K562 (cell line): ENCODE results near the gene MBLAC2. TPM values are rescaled to one million over a fixed set of nuclear protein-coding genes. Genes with fewer than 3 reads are reported as not detected.

Source experiments
- ATAC-seq: fragments of 200-7000 bp; cut with Tn5 transposase; 3 replicates; pipeline ENCODE4 v1.9.1; 2020; ENCODE audit warnings: moderate library complexity
- BruUV-seq: library from RNA; stranded (reverse); fragments of 400-500 nt; replicated peaks from 2 replicates; lab custom pipeline; 2021; lab: Mats Ljungman, UMichigan
- CTCF ChIA-PET: fragments of 300-600 bp; formaldehyde crosslinking; extraction: SDS; loops from one replicate; lab custom pipeline; 2021; ENCODE audit warnings: low intra/inter-chr PET ratio; lab: Yijun Ruan, JAX
- POLR2A ChIA-PET: fragments of 300-600, 350-650 bp; sonication (Branson Sonifier 250); formaldehyde crosslinking; extraction: SDS; loops from one replicate; lab custom pipeline; 2021; ENCODE audit warnings: antibody characterized with exemption, inconsistent platforms; lab: Yijun Ruan, JAX
- DNase-seq, 4 experiments: peaks; one replicate each; pipeline versions ENCODE4 v3.0.0 to v3.0.0-alpha.2; 2011 to 2018; ENCODE audit warnings: low spot score in 3 of 4, mixed read lengths in 3 of 4; ENCODE audit errors: extremely low read depth in 1 of 4
- FAIRE-seq: peaks from 2 replicates; lab custom pipeline; 2011; peaks lifted over from hg19 to GRCh38; lab: Jason Lieb, UNC
- H2AFZ ChIP-seq: 2 replicates; pipeline ENCODE4 v1.6.0; 2011; ENCODE audit warnings: low read depth, low read length, control low read depth, inconsistent platforms
- H3K27ac ChIP-seq: fragments of 200-600 bp; 3 replicates; pipeline ENCODE4 v1.8.0; 2011; ENCODE audit warnings: low read depth, mild to moderate bottlenecking, control low read depth, inconsistent platforms, low read length, moderate library complexity, mixed read lengths; ENCODE audit errors: extremely low read depth
- H3K27me3 ChIP-seq, 2 experiments: fragments of 300-600 bp in 1 of 2; 2 replicates in 1 of 2; 3 replicates in 1 of 2; pipeline versions ENCODE4 v1.6.0 to v1.8.0; 2011; ENCODE audit warnings: inconsistent platforms in 2 of 2, low read length in 2 of 2, mild to moderate bottlenecking in 1 of 2, mixed read lengths in 1 of 2, moderate library complexity in 1 of 2; ENCODE audit not compliant: control insufficient read depth in 2 of 2, insufficient read depth in 2 of 2
- H3K36me3 ChIP-seq: fragments of 300-600 bp; 3 replicates; pipeline ENCODE4 v1.8.0; 2011; ENCODE audit warnings: mild to moderate bottlenecking, low read length, inconsistent platforms; ENCODE audit not compliant: control insufficient read depth, insufficient read depth
- H3K4me1 ChIP-seq, 2 experiments: fragments of 200-600 bp in 1 of 2; replicated peaks in 1 of 2; 2 replicates in 1 of 2; 3 replicates in 1 of 2; pipeline versions ENCODE4 v1.5.1 to v1.8.0; 2011; ENCODE audit warnings: inconsistent platforms in 2 of 2, low read length in 2 of 2, mild to moderate bottlenecking in 1 of 2, mixed read lengths in 1 of 2, moderate library complexity in 1 of 2; ENCODE audit not compliant: control insufficient read depth in 2 of 2, insufficient read depth in 2 of 2
- H3K4me2 ChIP-seq: 2 replicates; pipeline ENCODE4 v1.6.1; 2011; ENCODE audit warnings: low read length, control low read depth, inconsistent platforms, mixed read lengths; ENCODE audit not compliant: insufficient read depth
- H3K4me3 ChIP-seq: fragments of 200-600 bp; sonication (generic), shearing (Covaris generic); 2 replicates; pipeline ENCODE4 v1.5.1; 2016; ENCODE audit warnings: control low read depth, inconsistent platforms
- H3K79me2 ChIP-seq: fragments of 200-600 bp; 3 replicates; pipeline ENCODE4 v1.8.0; 2011; ENCODE audit warnings: low read length, inconsistent platforms; ENCODE audit not compliant: control insufficient read depth, insufficient read depth
- H3K9ac ChIP-seq, 2 experiments: 2 replicates each; pipeline versions ENCODE4 v1.6.0 to v1.6.1; 2011; ENCODE audit warnings: low read depth in 2 of 2, low read length in 2 of 2, control low read depth in 1 of 2, inconsistent platforms in 1 of 2, mild to moderate bottlenecking in 1 of 2, mixed read lengths in 1 of 2; ENCODE audit not compliant: insufficient read depth in 1 of 2
- H3K9me1 ChIP-seq: one replicate; pipeline ENCODE4 v1.6.0; 2011; ENCODE audit warnings: inconsistent platforms, mild to moderate bottlenecking, low read length, moderate library complexity; ENCODE audit not compliant: control insufficient read depth, insufficient read depth
- H3K9me3 ChIP-seq: replicated peaks from 2 replicates; pipeline ENCODE4 v1.5.1; 2011; ENCODE audit warnings: low read depth, low read length, inconsistent platforms; ENCODE audit not compliant: control insufficient read depth, insufficient read depth
- H4K20me1 ChIP-seq: replicated peaks from 2 replicates; pipeline ENCODE4 v1.6.1; 2011; ENCODE audit warnings: low read length, inconsistent platforms, mixed read lengths; ENCODE audit not compliant: control insufficient read depth, insufficient read depth
- ELF2 ChIP-seq: fragments of 250-450 bp; sonication (Bioruptor Pico); IDR thresholded peaks from 2 replicates; pipeline ENCODE4 v1.5.0; 2021; ENCODE audit warnings: mild to moderate bottlenecking
- HDGF ChIP-seq: fragments of 450-650 bp; IDR thresholded peaks from 2 replicates; pipeline ENCODE4 v1.6.1; 2016
- IRF2 ChIP-seq: sonication (generic); formaldehyde crosslinking; IDR thresholded peaks from 2 replicates; pipeline ENCODE4 v1.8.1; 2022; ENCODE audit warnings: mild to moderate bottlenecking, missing genetic modification reagents
- POLR2AphosphoS5 ChIP-seq: IDR thresholded peaks from 2 replicates; pipeline ENCODE4 v1.6.1; 2011; ENCODE audit warnings: mild to moderate bottlenecking, low read depth, low read length, moderate library complexity; ENCODE audit not compliant: control insufficient read depth, insufficient read depth
- SIN3A ChIP-seq, 2 experiments: fragments of 150-350 bp in 1 of 2; IDR thresholded peaks; 2 replicates each; pipeline ENCODE4 v1.6.1; 2011 to 2016; ENCODE audit warnings: borderline replicate concordance in 2 of 2, low read depth in 2 of 2, low read length in 2 of 2, mild to moderate bottlenecking in 2 of 2, moderate library complexity in 2 of 2; ENCODE audit not compliant: control insufficient read depth in 1 of 2
- WGBS: fragments of 100-300 bp; shearing (Covaris generic); methylation state at CpG from one replicate; pipeline ENCODE4 v1.1.6; 2016; ENCODE audit warnings: low coverage, mixed read lengths; ENCODE audit not compliant: insufficient coverage; ENCODE audit errors: missing lambda C conversion rate; 5-methylcytosine and 5-hydroxymethylcytosine counted together
- in situ Hi-C: fragments of 300-500 bp; cut with MboI; formaldehyde crosslinking; loops from 4 replicates; pipeline ENCODE4 v1.15.0; 2018; ENCODE audit warnings: inconsistent platforms, mixed read lengths
- intact Hi-C: fragments of 100-400 bp; cut with micrococcal nuclease; formaldehyde crosslinking; loops from 2 replicates; pipeline ENCODE4 v1.14.2; 2022
- polyA plus RNA-seq, 8 experiments: library from polyadenylated mRNA; depleted of rRNA in 4 of 8; stranded (reverse) in 5 of 8; unstranded in 3 of 8; fragments of >200 nt; fragmentation: Nextera tagmentation in 2 of 8; fragmentation: Illumina TruSeq in 1 of 8; extraction: Ambion mirVana in 2 of 8; extraction: Trizol in 1 of 8; gene quantifications; 2 replicates each; pipeline versions ENCODE4 v1.2.1 to v1.2.3, GENCODE V29; 2011 to 2014; ENCODE audit warnings: inconsistent platforms in 1 of 8, missing spikeins in 1 of 8
- total RNA-seq, 7 experiments: library from RNA; depleted of rRNA in 6 of 7; stranded (reverse); fragments of >200 nt in 6 of 7; fragmentation: Illumina TruSeq in 2 of 7; extraction: Trizol in 2 of 7; gene quantifications; 2 replicates each; pipeline versions ENCODE4 v1.2.1 to v1.2.3, GENCODE V29; 2011 to 2021; ENCODE audit warnings: low replicate concordance in 1 of 7
- TF ChIP-seq, protein P1 (sequence below): fragments of 450-650 bp; formaldehyde crosslinking; IDR thresholded peaks from 2 replicates; pipeline ENCODE4 v1.4.0; 2022; ENCODE audit warnings: mild to moderate bottlenecking, moderate library complexity
- TF ChIP-seq, protein P2 (sequence below): fragments of 200-400 bp; formaldehyde crosslinking; IDR thresholded peaks from 2 replicates; pipeline ENCODE4 v1.6.1; 2017; ENCODE audit warnings: mild to moderate bottlenecking, low read depth, low read length, moderate library complexity

MBLAC2 gene
- total and polyA plus RNA-seq, 9 of the 15 experiments (the other 6 are each of a cell fraction or from before 2014, with no cell fraction given) = 2.4 to 13.1 (median 10.3) TPM

DNA sequence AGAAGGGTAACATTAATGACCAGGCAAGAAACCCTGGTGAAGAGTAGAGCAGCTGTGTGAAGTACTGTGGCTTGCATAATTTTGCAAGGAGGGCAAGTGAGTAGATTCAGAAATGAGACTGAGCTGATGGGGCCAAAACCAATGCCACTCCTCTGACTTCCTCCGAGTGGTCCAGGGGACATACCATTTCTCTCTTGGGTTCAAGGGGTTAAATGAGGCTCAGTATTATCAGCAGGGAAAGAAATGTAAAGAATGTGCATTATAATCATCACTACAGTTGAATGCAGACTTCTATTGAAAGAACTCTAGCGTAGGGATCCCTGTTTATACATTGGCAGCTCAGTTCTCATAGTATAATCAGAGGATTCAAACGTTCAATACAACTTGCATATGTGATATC is 10.0 kb upstream of the MBLAC2 start:
- Histone ChIP-seq H2AFZ (no peak overlapping the region), H3K4me2 (no peak overlapping the region), H4K20me1 (no peaks in the 10 kb centered on the region), H3K4me3 (no peak overlapping the region), H3K36me3 (peaks cover 76% of the 10 kb centered on the region), H3K9me3 (peaks cover 7% of the 10 kb centered on the region; the same call in 1 of the 2 replicates), H3K27ac (no peak overlapping the region), H3K27me3 (no peaks in the 10 kb centered on the region), H3K79me2 (peaks cover 22% of the 10 kb centered on the region; the same call in 2 of the 3 replicates), H3K9me1 (no peaks in the 10 kb centered on the region), H3K9ac (no peak overlapping the region), H3K4me1 (peaks cover 0 to 5% of the 10 kb centered on the region in 2 experiments; a peak in 1 of 5 replicates)
- ChIA-PET POLR2A (interaction anchor here (1.4 kb wide), 1 partner anchor 10 kb away, joined by 4 read pairs; the partner anchor contains the start of genes MBLAC2 and POLR3G), CTCF (no interaction called here)
- ATAC-seq (no peak), DNase-seq (no peak), FAIRE-seq (no peak)
- 75% methylated on average over 3 of the region's 3 CpGs for whole genome bisulfite sequencing
- in situ Hi-C loops (no loop called here), intact Hi-C loops (no loop called here)
- no TSS peak for BruUV-seq
- TF ChIP-seq, protein P1, sequence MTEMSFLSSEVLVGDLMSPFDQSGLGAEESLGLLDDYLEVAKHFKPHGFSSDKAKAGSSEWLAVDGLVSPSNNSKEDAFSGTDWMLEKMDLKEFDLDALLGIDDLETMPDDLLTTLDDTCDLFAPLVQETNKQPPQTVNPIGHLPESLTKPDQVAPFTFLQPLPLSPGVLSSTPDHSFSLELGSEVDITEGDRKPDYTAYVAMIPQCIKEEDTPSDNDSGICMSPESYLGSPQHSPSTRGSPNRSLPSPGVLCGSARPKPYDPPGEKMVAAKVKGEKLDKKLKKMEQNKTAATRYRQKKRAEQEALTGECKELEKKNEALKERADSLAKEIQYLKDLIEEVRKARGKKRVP (CRISPR knock-in tag) = no peak
- TF ChIP-seq POLR2AphosphoS5 (no peak), ELF2 (CRISPR knock-in tag) (no peak), SIN3A (IDR thresholded peaks at IDR 0.05; ENCODE audit: borderline replicate concordance in 2 of 2, control insufficient read depth in 1 of 2, low read depth in 2 of 2, low read length in 2 of 2) (no peak), HDGF (no peak), IRF2 (no peak)
- TF ChIP-seq, protein P2, sequence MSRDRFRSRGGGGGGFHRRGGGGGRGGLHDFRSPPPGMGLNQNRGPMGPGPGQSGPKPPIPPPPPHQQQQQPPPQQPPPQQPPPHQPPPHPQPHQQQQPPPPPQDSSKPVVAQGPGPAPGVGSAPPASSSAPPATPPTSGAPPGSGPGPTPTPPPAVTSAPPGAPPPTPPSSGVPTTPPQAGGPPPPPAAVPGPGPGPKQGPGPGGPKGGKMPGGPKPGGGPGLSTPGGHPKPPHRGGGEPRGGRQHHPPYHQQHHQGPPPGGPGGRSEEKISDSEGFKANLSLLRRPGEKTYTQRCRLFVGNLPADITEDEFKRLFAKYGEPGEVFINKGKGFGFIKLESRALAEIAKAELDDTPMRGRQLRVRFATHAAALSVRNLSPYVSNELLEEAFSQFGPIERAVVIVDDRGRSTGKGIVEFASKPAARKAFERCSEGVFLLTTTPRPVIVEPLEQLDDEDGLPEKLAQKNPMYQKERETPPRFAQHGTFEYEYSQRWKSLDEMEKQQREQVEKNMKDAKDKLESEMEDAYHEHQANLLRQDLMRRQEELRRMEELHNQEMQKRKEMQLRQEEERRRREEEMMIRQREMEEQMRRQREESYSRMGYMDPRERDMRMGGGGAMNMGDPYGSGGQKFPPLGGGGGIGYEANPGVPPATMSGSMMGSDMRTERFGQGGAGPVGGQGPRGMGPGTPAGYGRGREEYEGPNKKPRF = no peak
